Panc1 (cell line): ENCODE measurements around the gene CEP192. TPM values are rescaled to one million over a fixed set of nuclear protein-coding genes. Genes with fewer than 3 reads are reported as not detected.

ENCODE experiments used
- ATAC-seq: fragments of 200-7000 bp; cut with Tn5 transposase; 2 replicates; pipeline ENCODE4 v1.9.1; 2020; ENCODE audit warnings: mild to moderate bottlenecking, moderate library complexity
- BruUV-seq: library from RNA; stranded (reverse); fragments of 400-500 nt; replicated peaks from 2 replicates; lab custom pipeline; 2021; lab: Mats Ljungman, UMichigan
- CTCF ChIA-PET: fragments of 300-600 bp; sonication (Branson Sonifier 250); formaldehyde crosslinking; loops from one replicate; lab custom pipeline; 2022; ENCODE audit warnings: antibody characterized with exemption; lab: Charles Lee
- POLR2A ChIA-PET: fragments of 300-600 bp; sonication (Branson Sonifier 250); formaldehyde crosslinking; loops from one replicate; lab custom pipeline; 2022; ENCODE audit warnings: antibody characterized with exemption; lab: Charles Lee
- DNase-seq: peaks from one replicate; pipeline ENCODE4 v3.0.0-alpha.2; 2010; ENCODE audit warnings: low read depth, low spot score
- H3K27ac ChIP-seq: 2 replicates; pipeline ENCODE4 v1.5.1; 2011; ENCODE audit warnings: mild to moderate bottlenecking, low read length, inconsistent platforms
- H3K27me3 ChIP-seq: fragments of 200-500 bp; sonication (Bioruptor generic); 2 replicates; pipeline ENCODE4 v1.6.0; 2014; ENCODE audit warnings: low read length, inconsistent platforms; ENCODE audit not compliant: control insufficient read depth, insufficient read depth
- H3K36me3 ChIP-seq: fragments of 200-500 bp; sonication (Bioruptor generic); 2 replicates; pipeline ENCODE4 v1.5.1; 2014; ENCODE audit warnings: inconsistent platforms, mild to moderate bottlenecking, low read length, moderate library complexity; ENCODE audit not compliant: control insufficient read depth, insufficient read depth
- H3K4me1 ChIP-seq: 2 replicates; pipeline ENCODE4 v1.5.1; 2011; ENCODE audit warnings: inconsistent platforms, mild to moderate bottlenecking, low read length, moderate library complexity; ENCODE audit not compliant: control insufficient read depth, insufficient read depth
- H3K4me3 ChIP-seq, 2 experiments: 2 replicates each; pipeline ENCODE4 v1.5.1; 2011 to 2012; ENCODE audit warnings: low read depth in 2 of 2, low read length in 2 of 2, mild to moderate bottlenecking in 2 of 2, inconsistent platforms in 1 of 2, moderate library complexity in 1 of 2
- H3K9me3 ChIP-seq: fragments of 200-500 bp; sonication (Bioruptor generic); 2 replicates; pipeline ENCODE4 v1.5.1; 2014; ENCODE audit warnings: low read depth, mild to moderate bottlenecking, inconsistent platforms, low read length, moderate library complexity; ENCODE audit not compliant: control insufficient read depth, insufficient read depth
- POLR2AphosphoS5 ChIP-seq: IDR thresholded peaks from 2 replicates; pipeline ENCODE4 v1.6.1; 2012; ENCODE audit warnings: mild to moderate bottlenecking, low read depth, low read length, moderate library complexity
- SIN3A ChIP-seq: IDR thresholded peaks from 2 replicates; pipeline ENCODE4 v1.6.1; 2012; ENCODE audit warnings: low read depth, mild to moderate bottlenecking, low read length, moderate library complexity, borderline replicate concordance; ENCODE audit not compliant: insufficient read depth
- TCF7L2 ChIP-seq: IDR thresholded peaks from 2 replicates; pipeline ENCODE4 v1.6.1; 2011; ENCODE audit warnings: mild to moderate bottlenecking, low read depth, low read length, inconsistent platforms
- in situ Hi-C: cut with HindIII; loops from 2 replicates; pipeline ENCODE4 v1.10.0; 2016; ENCODE audit warnings: low sequenced_read_pairs, low pct_unique_long_range_greater_than_20kb
- intact Hi-C: fragments of 100-400 bp; cut with micrococcal nuclease; formaldehyde crosslinking; loops from one replicate; pipeline ENCODE4 v1.10.0; 2022; ENCODE audit not compliant: unreplicated experiment
- total RNA-seq: library from RNA; stranded (reverse); gene quantifications from one replicate; pipeline ENCODE4 v1.2.1, GENCODE V29; 2021; ENCODE audit not compliant: unreplicated experiment
- TF ChIP-seq, protein P1 (sequence below): fragments of 450-650 bp; IDR thresholded peaks from 2 replicates; pipeline ENCODE4 v1.5.1; 2017; ENCODE audit warnings: mild to moderate bottlenecking
- TF ChIP-seq, protein P2 (sequence below), 2 experiments: IDR thresholded peaks; 2 replicates each; pipeline ENCODE4 v1.6.1; 2011 to 2012; ENCODE audit warnings: low read depth in 2 of 2, control low read depth in 1 of 2, low read length in 1 of 2, mild to moderate bottlenecking in 1 of 2, moderate library complexity in 1 of 2; ENCODE audit not compliant: insufficient read depth in 1 of 2

CEP192 gene
- total RNA-seq, 1 experiment from 2014 or later: 27.2 TPM

- in situ Hi-C loops: no loop called here
- ATAC-seq (no peak), DNase-seq (no peak)
- Histone ChIP-seq H3K4me1 (no peaks in the 10 kb centered on the region), H3K9me3 (no peaks in the 10 kb centered on the region), H3K27me3 (no peaks in the 10 kb centered on the region), H3K36me3 (peaks cover 13% of the 10 kb centered on the region), H3K4me3 (no peak overlapping the region), H3K27ac (no peak overlapping the region)
- CTCF ChIA-PET: no interaction called here
- BruUV-seq: no TSS peak
- intact Hi-C loops: no loop called here
- POLR2A ChIA-PET: no interaction called here
- no peak for TF ChIP-seq TCF7L2
- TF ChIP-seq, protein P1, sequence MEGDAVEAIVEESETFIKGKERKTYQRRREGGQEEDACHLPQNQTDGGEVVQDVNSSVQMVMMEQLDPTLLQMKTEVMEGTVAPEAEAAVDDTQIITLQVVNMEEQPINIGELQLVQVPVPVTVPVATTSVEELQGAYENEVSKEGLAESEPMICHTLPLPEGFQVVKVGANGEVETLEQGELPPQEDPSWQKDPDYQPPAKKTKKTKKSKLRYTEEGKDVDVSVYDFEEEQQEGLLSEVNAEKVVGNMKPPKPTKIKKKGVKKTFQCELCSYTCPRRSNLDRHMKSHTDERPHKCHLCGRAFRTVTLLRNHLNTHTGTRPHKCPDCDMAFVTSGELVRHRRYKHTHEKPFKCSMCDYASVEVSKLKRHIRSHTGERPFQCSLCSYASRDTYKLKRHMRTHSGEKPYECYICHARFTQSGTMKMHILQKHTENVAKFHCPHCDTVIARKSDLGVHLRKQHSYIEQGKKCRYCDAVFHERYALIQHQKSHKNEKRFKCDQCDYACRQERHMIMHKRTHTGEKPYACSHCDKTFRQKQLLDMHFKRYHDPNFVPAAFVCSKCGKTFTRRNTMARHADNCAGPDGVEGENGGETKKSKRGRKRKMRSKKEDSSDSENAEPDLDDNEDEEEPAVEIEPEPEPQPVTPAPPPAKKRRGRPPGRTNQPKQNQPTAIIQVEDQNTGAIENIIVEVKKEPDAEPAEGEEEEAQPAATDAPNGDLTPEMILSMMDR: no peak
- TF ChIP-seq SIN3A: no peak
- no peak for TF ChIP-seq POLR2AphosphoS5
- TF ChIP-seq, protein P2, sequence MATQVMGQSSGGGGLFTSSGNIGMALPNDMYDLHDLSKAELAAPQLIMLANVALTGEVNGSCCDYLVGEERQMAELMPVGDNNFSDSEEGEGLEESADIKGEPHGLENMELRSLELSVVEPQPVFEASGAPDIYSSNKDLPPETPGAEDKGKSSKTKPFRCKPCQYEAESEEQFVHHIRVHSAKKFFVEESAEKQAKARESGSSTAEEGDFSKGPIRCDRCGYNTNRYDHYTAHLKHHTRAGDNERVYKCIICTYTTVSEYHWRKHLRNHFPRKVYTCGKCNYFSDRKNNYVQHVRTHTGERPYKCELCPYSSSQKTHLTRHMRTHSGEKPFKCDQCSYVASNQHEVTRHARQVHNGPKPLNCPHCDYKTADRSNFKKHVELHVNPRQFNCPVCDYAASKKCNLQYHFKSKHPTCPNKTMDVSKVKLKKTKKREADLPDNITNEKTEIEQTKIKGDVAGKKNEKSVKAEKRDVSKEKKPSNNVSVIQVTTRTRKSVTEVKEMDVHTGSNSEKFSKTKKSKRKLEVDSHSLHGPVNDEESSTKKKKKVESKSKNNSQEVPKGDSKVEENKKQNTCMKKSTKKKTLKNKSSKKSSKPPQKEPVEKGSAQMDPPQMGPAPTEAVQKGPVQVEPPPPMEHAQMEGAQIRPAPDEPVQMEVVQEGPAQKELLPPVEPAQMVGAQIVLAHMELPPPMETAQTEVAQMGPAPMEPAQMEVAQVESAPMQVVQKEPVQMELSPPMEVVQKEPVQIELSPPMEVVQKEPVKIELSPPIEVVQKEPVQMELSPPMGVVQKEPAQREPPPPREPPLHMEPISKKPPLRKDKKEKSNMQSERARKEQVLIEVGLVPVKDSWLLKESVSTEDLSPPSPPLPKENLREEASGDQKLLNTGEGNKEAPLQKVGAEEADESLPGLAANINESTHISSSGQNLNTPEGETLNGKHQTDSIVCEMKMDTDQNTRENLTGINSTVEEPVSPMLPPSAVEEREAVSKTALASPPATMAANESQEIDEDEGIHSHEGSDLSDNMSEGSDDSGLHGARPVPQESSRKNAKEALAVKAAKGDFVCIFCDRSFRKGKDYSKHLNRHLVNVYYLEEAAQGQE (IDR thresholded peaks at IDR 0.05; ENCODE audit: insufficient read depth in 1 of 2, low read depth in 2 of 2, low read length in 1 of 2): no peak
Measured at GRCh38 chr18:13107074-13107473, 115.9 kb downstream of the CEP192 start.

- in situ Hi-C loops (no loop called here), intact Hi-C loops (no loop called here)
- ChIA-PET CTCF (no interaction called here), POLR2A (no interaction called here)
- TF ChIP-seq, protein P2 (IDR thresholded peaks at IDR 0.05; ENCODE audit: insufficient read depth in 1 of 2, low read depth in 2 of 2, low read length in 1 of 2): no peak
- no peak for TF ChIP-seq SIN3A
- TF ChIP-seq TCF7L2: no peak
- no peak for TF ChIP-seq POLR2AphosphoS5
- TF ChIP-seq, protein P1: no peak
- no peak overlapping the region for H3K4me3 ChIP-seq
- DNase-seq: no peak
- no TSS peak for BruUV-seq
- H3K27me3 ChIP-seq: no peaks in the 10 kb centered on the region
- H3K4me1 ChIP-seq: no peaks in the 10 kb centered on the region
- no peak overlapping the region for H3K27ac ChIP-seq
- ATAC-seq: no peak
- peaks cover 13% of the 10 kb centered on the region for H3K36me3 ChIP-seq
- H3K9me3 ChIP-seq: no peaks in the 10 kb centered on the region
Measured at GRCh38 chr18:13108330-13108729, 117.2 kb downstream of the CEP192 start.
